Upper lobe of right lung (tissue), 1 donor: Measurements from ENCODE around the gene NOX4. TPM values are rescaled to one million over a fixed set of nuclear protein-coding genes. Genes with fewer than 3 reads are reported as not detected.

Experiments used
- ATAC-seq: fragments of 200-7000 bp; cut with Tn5 transposase; one replicate; pipeline ENCODE4 v1.9.1; 2020; ENCODE audit warnings: mild to moderate bottlenecking, moderate library complexity
- DNase-seq: peaks from one replicate; pipeline ENCODE4 v3.0.0-alpha.2; 2020
- H3K27ac ChIP-seq: fragments of 200-600 bp; one replicate; pipeline ENCODE4 v1.8.0; 2022
- H3K27me3 ChIP-seq: fragments of 200-600 bp; one replicate; pipeline ENCODE4 v1.8.0; 2022; ENCODE audit warnings: mild to moderate bottlenecking
- H3K36me3 ChIP-seq: fragments of 200-600 bp; one replicate; pipeline ENCODE4 v1.8.0; 2022
- H3K4me1 ChIP-seq: fragments of 200-600 bp; one replicate; pipeline ENCODE4 v1.8.0; 2022
- H3K4me3 ChIP-seq: fragments of 200-600 bp; one replicate; pipeline ENCODE4 v1.8.0; 2022; ENCODE audit warnings: mild to moderate bottlenecking
- H3K9me3 ChIP-seq: fragments of 200-600 bp; one replicate; pipeline ENCODE4 v1.8.0; 2022
- intact Hi-C: fragments of 100-400 bp; cut with DNase I; formaldehyde crosslinking; loops from one replicate; pipeline ENCODE4 v1.11.0; 2022
- total RNA-seq: library from RNA; stranded (reverse); fragmentation: NEBNext Ultra II Directional; extraction: Animal tissue kit (Norgen Biotek cat#: 25700); gene quantifications from one replicate; pipeline ENCODE4 v1.2.1, GENCODE V29; 2021
- TF ChIP-seq, protein P1 (sequence below): fragments of 200-600 bp; IDR thresholded peaks from one replicate; pipeline ENCODE4 v1.8.0; 2022; ENCODE audit warnings: antibody characterized with exemption
- donor health status: DM: no; HTN: yes; CAD: no; lungs with severe emphysema.

NOX4 gene
- total RNA-seq, 1 donor from 2014 or later, result 2.7 TPM

DNA sequence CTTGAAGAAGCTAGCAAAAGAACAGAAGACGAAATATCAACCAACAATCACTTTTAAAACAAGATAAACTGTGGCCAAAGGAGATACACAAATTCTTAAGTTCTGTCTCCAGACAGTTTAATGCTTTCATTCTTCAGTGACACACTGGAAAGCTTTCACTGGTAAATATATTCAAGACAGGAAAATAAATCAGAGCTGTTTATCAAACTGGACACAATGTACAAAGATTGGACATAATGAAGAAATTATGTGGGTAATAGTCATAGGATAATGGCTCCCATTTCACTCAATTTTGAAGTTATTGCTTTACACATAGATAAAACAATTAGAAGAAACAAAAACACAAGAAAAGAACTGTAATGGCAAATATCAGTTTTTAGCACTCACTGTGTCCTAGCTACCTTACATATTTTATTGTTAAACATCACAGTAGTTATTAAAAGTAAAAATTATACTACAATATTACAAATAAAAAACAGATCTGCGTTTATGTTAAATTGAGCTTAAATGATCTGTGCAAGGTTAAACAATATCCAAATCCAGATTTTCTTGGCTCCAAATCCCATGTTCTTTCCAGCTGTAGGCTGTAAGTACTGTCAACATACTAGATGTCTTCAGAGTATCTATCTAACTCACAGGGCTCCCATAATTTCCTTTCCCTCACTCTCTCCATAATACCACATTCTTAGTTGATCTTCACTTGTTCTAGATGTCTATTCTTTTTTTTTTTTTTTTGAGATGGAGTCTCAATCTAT lies 38.6 kb upstream of the NOX4 start:
- intact Hi-C loops, result no loop called here
- no peak overlapping the region for H3K27ac ChIP-seq
- H3K4me3 ChIP-seq, result no peak overlapping the region
- H3K4me1 ChIP-seq, result peaks cover 5% of the 10 kb centered on the region
- H3K9me3 ChIP-seq, result no peaks in the 10 kb centered on the region
- no peaks in the 10 kb centered on the region for H3K27me3 ChIP-seq
- TF ChIP-seq, protein P1, sequence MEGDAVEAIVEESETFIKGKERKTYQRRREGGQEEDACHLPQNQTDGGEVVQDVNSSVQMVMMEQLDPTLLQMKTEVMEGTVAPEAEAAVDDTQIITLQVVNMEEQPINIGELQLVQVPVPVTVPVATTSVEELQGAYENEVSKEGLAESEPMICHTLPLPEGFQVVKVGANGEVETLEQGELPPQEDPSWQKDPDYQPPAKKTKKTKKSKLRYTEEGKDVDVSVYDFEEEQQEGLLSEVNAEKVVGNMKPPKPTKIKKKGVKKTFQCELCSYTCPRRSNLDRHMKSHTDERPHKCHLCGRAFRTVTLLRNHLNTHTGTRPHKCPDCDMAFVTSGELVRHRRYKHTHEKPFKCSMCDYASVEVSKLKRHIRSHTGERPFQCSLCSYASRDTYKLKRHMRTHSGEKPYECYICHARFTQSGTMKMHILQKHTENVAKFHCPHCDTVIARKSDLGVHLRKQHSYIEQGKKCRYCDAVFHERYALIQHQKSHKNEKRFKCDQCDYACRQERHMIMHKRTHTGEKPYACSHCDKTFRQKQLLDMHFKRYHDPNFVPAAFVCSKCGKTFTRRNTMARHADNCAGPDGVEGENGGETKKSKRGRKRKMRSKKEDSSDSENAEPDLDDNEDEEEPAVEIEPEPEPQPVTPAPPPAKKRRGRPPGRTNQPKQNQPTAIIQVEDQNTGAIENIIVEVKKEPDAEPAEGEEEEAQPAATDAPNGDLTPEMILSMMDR, result no peak
- no peaks in the 10 kb centered on the region for H3K36me3 ChIP-seq
- ATAC-seq (no peak), DNase-seq (no peak)

DNA sequence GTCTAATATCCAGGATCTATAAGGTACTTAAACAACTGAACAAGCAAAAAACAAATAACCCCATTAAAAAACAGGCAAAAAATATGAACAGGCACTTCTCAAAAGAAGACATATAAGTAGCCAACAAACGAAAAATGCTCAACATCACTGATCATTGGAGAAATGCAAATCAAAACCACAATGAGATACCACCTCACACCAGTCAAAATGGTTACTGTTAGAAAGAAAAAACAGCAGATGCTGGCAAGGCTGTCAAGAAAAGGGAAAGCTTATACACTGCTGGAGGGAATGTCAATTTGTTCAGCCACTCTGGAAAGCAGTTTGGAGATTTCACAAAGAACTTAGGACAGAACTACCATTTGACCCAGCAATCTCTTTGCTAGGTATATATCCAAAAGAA lies 30.6 kb upstream of the NOX4 start:
- Histone ChIP-seq H3K27ac (no peak overlapping the region), H3K9me3 (no peaks in the 10 kb centered on the region), H3K27me3 (no peaks in the 10 kb centered on the region), H3K36me3 (no peaks in the 10 kb centered on the region), H3K4me3 (no peak overlapping the region), H3K4me1 (no peaks in the 10 kb centered on the region)
- intact Hi-C loops, result no loop called here
- TF ChIP-seq, protein P1, result no peak
- no peak for ATAC-seq
- no peak for DNase-seq

DNA sequence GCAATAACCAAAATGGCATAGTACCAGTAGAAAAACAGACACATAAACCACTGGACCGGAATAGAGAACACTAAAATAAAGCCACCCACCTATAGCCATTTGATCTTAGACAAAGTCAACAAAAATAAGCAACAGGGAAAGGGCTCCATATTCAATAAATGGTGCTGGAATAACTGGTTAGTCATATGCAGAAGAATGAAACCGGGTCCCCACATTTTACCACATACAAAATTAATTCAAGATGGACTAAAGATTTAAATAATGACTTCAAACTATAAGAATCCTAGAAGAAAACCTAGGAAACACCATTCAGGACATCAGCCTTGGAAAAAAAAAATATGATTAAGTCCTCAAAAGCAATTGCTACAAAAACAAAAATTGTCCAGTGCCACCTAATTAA lies 30.1 kb upstream of the NOX4 start:
- TF ChIP-seq, protein P1, result no peak
- Histone ChIP-seq H3K27me3 (no peaks in the 10 kb centered on the region), H3K9me3 (no peaks in the 10 kb centered on the region), H3K27ac (no peak overlapping the region), H3K36me3 (no peaks in the 10 kb centered on the region), H3K4me1 (no peaks in the 10 kb centered on the region), H3K4me3 (no peak overlapping the region)
- no peak for ATAC-seq
- no peak for DNase-seq
- intact Hi-C loops, result no loop called here

DNA sequence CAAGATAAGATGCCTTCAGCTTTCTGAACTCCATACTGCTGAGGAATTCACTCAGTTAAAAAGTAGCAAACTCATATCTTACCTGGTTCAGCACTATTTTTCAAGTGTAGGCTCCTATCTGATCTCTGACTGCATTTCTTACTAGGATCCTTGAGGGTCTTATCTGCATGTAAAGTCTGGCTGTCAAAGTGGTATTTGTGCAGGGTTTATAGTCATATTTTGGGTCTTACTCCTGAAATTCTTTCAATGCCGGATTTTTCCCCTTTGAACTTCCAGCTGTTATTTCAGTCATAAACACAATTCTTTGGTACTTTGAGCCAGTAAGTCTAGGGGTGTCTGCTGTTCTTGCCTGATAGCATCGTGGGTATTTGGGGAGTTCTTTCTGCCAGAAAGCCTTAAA lies 25.3 kb upstream of the NOX4 start:
- ATAC-seq (no peak), DNase-seq (no peak)
- Histone ChIP-seq H3K27ac (no peak overlapping the region), H3K36me3 (no peaks in the 10 kb centered on the region), H3K4me1 (no peaks in the 10 kb centered on the region), H3K27me3 (no peaks in the 10 kb centered on the region), H3K9me3 (no peaks in the 10 kb centered on the region), H3K4me3 (no peak overlapping the region)
- intact Hi-C loops, result no loop called here
- TF ChIP-seq, protein P1, result no peak

DNA sequence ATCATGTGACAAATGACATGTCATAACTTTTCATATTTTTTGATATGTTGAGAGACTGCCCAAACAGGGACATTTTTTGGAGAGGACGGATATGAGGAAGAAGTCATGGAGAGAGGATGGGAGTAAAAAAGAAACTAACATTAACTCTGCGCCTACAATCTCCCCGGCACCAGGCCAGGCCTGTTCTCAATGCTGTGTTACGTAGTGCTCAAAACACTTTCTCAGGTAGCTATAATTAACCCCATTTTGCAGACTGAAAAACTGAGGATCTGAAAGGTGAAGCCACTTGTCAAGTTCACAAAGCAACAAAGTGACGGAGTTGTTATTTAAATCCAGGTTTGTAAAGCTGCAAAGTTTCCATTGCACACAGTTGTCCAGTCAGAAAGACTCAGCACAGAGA lies 17.4 kb upstream of the NOX4 start:
- no peaks in the 10 kb centered on the region for H3K9me3 ChIP-seq
- H3K36me3 ChIP-seq, result no peaks in the 10 kb centered on the region
- intact Hi-C loops, result no loop called here
- H3K4me1 ChIP-seq, result no peaks in the 10 kb centered on the region
- no peak overlapping the region for H3K27ac ChIP-seq
- DNase-seq, result no peak
- H3K4me3 ChIP-seq, result no peak overlapping the region
- no peak for ATAC-seq
- no peaks in the 10 kb centered on the region for H3K27me3 ChIP-seq
- TF ChIP-seq, protein P1, result no peak

DNA sequence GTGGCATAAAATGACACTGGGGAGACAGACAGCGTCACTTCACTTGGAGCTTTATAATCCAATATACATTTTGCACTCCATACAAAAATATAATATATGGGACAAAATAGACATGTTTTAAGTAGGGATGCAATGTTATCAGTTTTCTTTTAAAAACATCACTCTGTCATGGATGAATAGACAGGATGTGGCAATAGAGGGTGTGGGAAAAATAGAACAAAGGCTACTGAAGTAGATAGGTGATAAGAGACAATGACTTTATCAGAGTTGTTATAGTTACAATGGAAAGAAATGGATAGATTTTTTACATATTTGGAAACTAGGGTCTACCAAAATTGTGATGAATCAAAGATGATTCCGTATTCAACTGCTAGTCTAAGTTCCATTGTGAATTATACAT lies 13.1 kb upstream of the NOX4 start:
- no peak overlapping the region for H3K4me3 ChIP-seq
- intact Hi-C loops, result no loop called here
- no peaks in the 10 kb centered on the region for H3K4me1 ChIP-seq
- no peaks in the 10 kb centered on the region for H3K36me3 ChIP-seq
- no peaks in the 10 kb centered on the region for H3K27me3 ChIP-seq
- DNase-seq (no peak), ATAC-seq (no peak)
- no peaks in the 10 kb centered on the region for H3K9me3 ChIP-seq
- H3K27ac ChIP-seq, result no peak overlapping the region
- TF ChIP-seq, protein P1, result no peak
